Liver (tissue), 9 donors: Measurements from ENCODE around the gene FAM20C. TPM values are rescaled to one million over a fixed set of nuclear protein-coding genes. Genes with fewer than 3 reads are reported as not detected.
A peak's percentile ranks its signal among the peaks of the same experiment; 100 is the strongest.

Experiments used
- DNase-seq: peaks from one replicate; pipeline ENCODE4 v3.0.0-alpha.2; 2017; ENCODE audit warnings: low spot score
- H3K27ac ChIP-seq, 2 donors: one replicate each; pipeline ENCODE4 v1.7.0; 2013; ENCODE audit warnings: inconsistent platforms in 2 of 2, low read length in 2 of 2, control low read depth in 1 of 2, low read depth in 1 of 2, mild to moderate bottlenecking in 1 of 2
- H3K27me3 ChIP-seq, 4 donors: one replicate each; pipeline versions ENCODE4 v1.6.1 to v1.7.0; 2013; ENCODE audit warnings: low read length in 3 of 4, inconsistent platforms in 1 of 4, mild to moderate bottlenecking in 1 of 4, moderate library complexity in 1 of 4; ENCODE audit not compliant: control insufficient read depth in 4 of 4, insufficient read depth in 4 of 4
- H3K36me3 ChIP-seq, 4 donors: one replicate each; pipeline versions ENCODE4 v1.6.1 to v1.7.0; 2013; ENCODE audit warnings: low read length in 3 of 4, mild to moderate bottlenecking in 3 of 4, low read depth in 1 of 4, moderate library complexity in 1 of 4; ENCODE audit not compliant: control insufficient read depth in 4 of 4, insufficient read depth in 3 of 4
- H3K4me1 ChIP-seq, 4 donors: one replicate each; pipeline versions ENCODE4 v1.6.1 to v1.7.0; 2013; ENCODE audit warnings: low read length in 3 of 4, mild to moderate bottlenecking in 3 of 4, moderate library complexity in 1 of 4; ENCODE audit not compliant: control insufficient read depth in 4 of 4, insufficient read depth in 4 of 4
- H3K4me3 ChIP-seq, 3 donors: one replicate each; pipeline versions ENCODE4 v1.6.1 to v1.7.0; 2013; ENCODE audit warnings: low read length in 3 of 3, control low read depth in 1 of 3, low read depth in 1 of 3, mild to moderate bottlenecking in 1 of 3
- H3K9ac ChIP-seq, 2 donors: one replicate each; pipeline ENCODE4 v1.7.0; 2013; ENCODE audit warnings: low read length in 2 of 2, mild to moderate bottlenecking in 2 of 2, moderate library complexity in 2 of 2, control low read depth in 1 of 2, low read depth in 1 of 2
- H3K9me3 ChIP-seq, 4 donors: one replicate each; pipeline versions ENCODE4 v1.6.1 to v1.7.0; 2013; ENCODE audit warnings: low read length in 3 of 4; ENCODE audit not compliant: control insufficient read depth in 4 of 4
- ATF3 ChIP-seq: IDR thresholded peaks from 2 replicates; pipeline ENCODE4 v1.6.1; 2016; ENCODE audit warnings: antibody characterized with exemption
- EGR1 ChIP-seq, 2 donors: IDR thresholded peaks; 2 replicates each; pipeline ENCODE4 v1.6.1; 2016 to 2018; ENCODE audit warnings: antibody characterized with exemption in 2 of 2, low read depth in 2 of 2
- FOXA1 ChIP-seq: IDR thresholded peaks from 2 replicates; pipeline ENCODE4 v1.6.1; 2016; ENCODE audit warnings: antibody characterized with exemption
- FOXA2 ChIP-seq: IDR thresholded peaks from 2 replicates; pipeline ENCODE4 v1.6.1; 2016; ENCODE audit warnings: antibody characterized with exemption
- GABPA ChIP-seq, 2 donors: IDR thresholded peaks in 1 of 2; conservative IDR thresholded peaks in 1 of 2; 2 replicates each; pipeline ENCODE4 v1.6.1; 2016; ENCODE audit warnings: antibody characterized with exemption in 2 of 2, mild to moderate bottlenecking in 1 of 2, moderate library complexity in 1 of 2
- HNF4A ChIP-seq, 2 donors: conservative IDR thresholded peaks; 2 replicates each; pipeline ENCODE4 v1.6.1; 2016; ENCODE audit warnings: antibody characterized with exemption in 2 of 2, mild to moderate bottlenecking in 2 of 2
- HNF4G ChIP-seq: IDR thresholded peaks from 2 replicates; pipeline ENCODE4 v1.6.1; 2016; ENCODE audit warnings: antibody characterized with exemption
- JUND ChIP-seq, 2 donors: IDR thresholded peaks; 2 replicates each; pipeline ENCODE4 v1.6.1; 2016; ENCODE audit warnings: antibody characterized with exemption in 2 of 2
- NR2F2 ChIP-seq: IDR thresholded peaks from 2 replicates; pipeline ENCODE4 v1.6.1; 2016; ENCODE audit warnings: antibody characterized with exemption
- RAD21 ChIP-seq, 2 donors: IDR thresholded peaks; 2 replicates each; pipeline ENCODE4 v1.6.1; 2016; ENCODE audit warnings: antibody characterized with exemption in 2 of 2, mild to moderate bottlenecking in 2 of 2
- REST ChIP-seq: IDR thresholded peaks from 2 replicates; pipeline ENCODE4 v1.6.1; 2016; ENCODE audit warnings: antibody characterized with exemption, mild to moderate bottlenecking
- RXRA ChIP-seq, 2 donors: IDR thresholded peaks; 2 replicates each; pipeline ENCODE4 v1.6.1; 2017 to 2018; ENCODE audit warnings: antibody characterized with exemption in 2 of 2, mild to moderate bottlenecking in 1 of 2
- SP1 ChIP-seq: IDR thresholded peaks from 2 replicates; pipeline ENCODE4 v1.6.1; 2018; ENCODE audit warnings: antibody characterized with exemption, mild to moderate bottlenecking
- TAF1 ChIP-seq: conservative IDR thresholded peaks from 2 replicates; pipeline ENCODE4 v1.6.1; 2016; ENCODE audit warnings: antibody characterized with exemption, mild to moderate bottlenecking
- YY1 ChIP-seq: IDR thresholded peaks from 2 replicates; pipeline ENCODE4 v1.6.1; 2016; ENCODE audit warnings: antibody characterized with exemption, mild to moderate bottlenecking
- WGBS: extraction: QIAGEN DNeasy Blood & Tissue Kit; methylation state at CpG from one replicate; pipeline ENCODE4 v1.1.7; 2013; 5-methylcytosine and 5-hydroxymethylcytosine counted together
- polyA plus RNA-seq, 2 donors: library from polyadenylated mRNA; stranded (reverse) in 1 of 2; unstranded in 1 of 2; fragments of 200-250 nt in 1 of 2; fragments of >200 nt in 1 of 2; fragmentation: Nextera tagmentation in 1 of 2; extraction: Ambion mirVana in 1 of 2; gene quantifications; one replicate each; pipeline versions ENCODE4 v1.2.1 to v1.2.3, GENCODE V29; 2013 to 2015
- total RNA-seq, 2 donors: library from RNA; depleted of rRNA; stranded (reverse); fragments of >200 nt; gene quantifications; one replicate each; pipeline ENCODE4 v1.2.3, GENCODE V29; 2014
- TF ChIP-seq, protein P1 (sequence below): IDR thresholded peaks from 2 replicates; pipeline ENCODE4 v1.6.1; 2016; ENCODE audit warnings: antibody characterized with exemption
- TF ChIP-seq, protein P2 (sequence below): fragments of 150-350 bp; IDR thresholded peaks from 2 replicates; pipeline ENCODE4 v1.5.1; 2017; ENCODE audit warnings: improper control_type of control experiment, low read depth, low read length; ENCODE audit not compliant: missing input control
- TF ChIP-seq, protein P3 (sequence below): IDR thresholded peaks from 2 replicates; pipeline ENCODE4 v1.6.1; 2016; ENCODE audit warnings: antibody characterized with exemption
- donor health status: healthy.
- donor health status: healthy.
- donor health status: healthy.
- donor health status: healthy.
- donor health status: healthy.

Gene FAM20C
- total and polyA plus RNA-seq, 4 donors, result 13.4 to 40.4 (median 31.5) TPM

GRCh38 chr7:237385-237784 lies 45.0 kb downstream of the FAM20C start:
- Histone ChIP-seq H3K36me3 (peaks cover 0 to 2% (median 0%) of the 10 kb centered on the region in 4 donors), H3K9ac (no peak overlapping the region), H3K27ac (no peak overlapping the region), H3K27me3 (no peaks in the 10 kb centered on the region), H3K4me3 (no peak overlapping the region), H3K9me3 (no peaks in the 10 kb centered on the region), H3K4me1 (peaks cover 32 to 55% (median 44%) of the 10 kb centered on the region in 4 donors)
- TF ChIP-seq GABPA (IDR thresholded peaks at IDR 0.05 in 1 of 2, conservative IDR thresholded peaks at IDR 0.05 in 1 of 2), result no peak
- TF ChIP-seq ATF3, result no peak
- no peak for TF ChIP-seq JUND (IDR thresholded peaks at IDR 0.05)
- TF ChIP-seq RAD21 (IDR thresholded peaks at IDR 0.05), result no peak
- TF ChIP-seq REST, result no peak
- TF ChIP-seq TAF1, result no peak
- TF ChIP-seq, protein P1, sequence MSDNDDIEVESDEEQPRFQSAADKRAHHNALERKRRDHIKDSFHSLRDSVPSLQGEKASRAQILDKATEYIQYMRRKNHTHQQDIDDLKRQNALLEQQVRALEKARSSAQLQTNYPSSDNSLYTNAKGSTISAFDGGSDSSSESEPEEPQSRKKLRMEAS, result no peak
- TF ChIP-seq YY1, result no peak
- no peak for TF ChIP-seq FOXA2
- TF ChIP-seq HNF4G, result no peak
- TF ChIP-seq NR2F2, result no peak
- TF ChIP-seq SP1, result no peak
- WGBS, result 91% methylated on average over 7 of the region's 7 CpGs
- DNase-seq, result no peak

DNA sequence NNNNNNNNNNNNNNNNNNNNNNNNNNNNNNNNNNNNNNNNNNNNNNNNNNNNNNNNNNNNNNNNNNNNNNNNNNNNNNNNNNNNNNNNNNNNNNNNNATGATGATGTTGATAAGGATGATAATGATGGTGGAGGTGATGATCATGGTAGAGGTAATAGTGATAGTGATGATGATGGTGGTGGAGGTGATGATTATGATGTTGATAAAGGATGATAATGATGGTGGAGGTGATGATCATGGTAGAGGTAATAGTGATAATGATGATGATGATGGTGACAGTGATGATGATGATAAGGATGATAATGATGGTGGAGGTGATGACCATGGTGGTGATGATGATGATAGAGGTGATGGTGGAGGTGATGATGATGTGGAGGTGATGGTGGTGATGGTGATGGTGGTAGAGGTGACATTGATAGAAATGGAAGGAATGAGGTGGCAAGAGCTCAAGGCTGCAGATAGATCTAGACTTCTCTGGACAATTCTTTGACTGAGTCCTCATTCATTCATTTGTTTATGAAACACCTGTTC lies 47.8 kb downstream of the FAM20C start:
- H3K27me3 ChIP-seq, result no peaks in the 10 kb centered on the region
- DNase-seq, result no peak
- peak overlapping the region; percentile 45 to 55 for H3K27ac ChIP-seq
- peaks cover 0 to 8% (median under 1%) of the 10 kb centered on the region in 4 donors for H3K36me3 ChIP-seq
- no peaks in the 10 kb centered on the region for H3K9me3 ChIP-seq
- TF ChIP-seq HNF4A (conservative IDR thresholded peaks at IDR 0.05) (no peak), YY1 (no peak), HNF4G (no peak), REST (no peak), JUND (IDR thresholded peaks at IDR 0.05) (no peak), NR2F2 (no peak), ATF3 (no peak), FOXA2 (no peak), RXRA (IDR thresholded peaks at IDR 0.05) (no peak), SP1 (no peak), TAF1 (no peak), EGR1 (IDR thresholded peaks at IDR 0.05; ENCODE audit: low read depth in 2 of 2) (no peak), FOXA1 (no peak), RAD21 (IDR thresholded peaks at IDR 0.05) (no peak)
- TF ChIP-seq, protein P2, sequence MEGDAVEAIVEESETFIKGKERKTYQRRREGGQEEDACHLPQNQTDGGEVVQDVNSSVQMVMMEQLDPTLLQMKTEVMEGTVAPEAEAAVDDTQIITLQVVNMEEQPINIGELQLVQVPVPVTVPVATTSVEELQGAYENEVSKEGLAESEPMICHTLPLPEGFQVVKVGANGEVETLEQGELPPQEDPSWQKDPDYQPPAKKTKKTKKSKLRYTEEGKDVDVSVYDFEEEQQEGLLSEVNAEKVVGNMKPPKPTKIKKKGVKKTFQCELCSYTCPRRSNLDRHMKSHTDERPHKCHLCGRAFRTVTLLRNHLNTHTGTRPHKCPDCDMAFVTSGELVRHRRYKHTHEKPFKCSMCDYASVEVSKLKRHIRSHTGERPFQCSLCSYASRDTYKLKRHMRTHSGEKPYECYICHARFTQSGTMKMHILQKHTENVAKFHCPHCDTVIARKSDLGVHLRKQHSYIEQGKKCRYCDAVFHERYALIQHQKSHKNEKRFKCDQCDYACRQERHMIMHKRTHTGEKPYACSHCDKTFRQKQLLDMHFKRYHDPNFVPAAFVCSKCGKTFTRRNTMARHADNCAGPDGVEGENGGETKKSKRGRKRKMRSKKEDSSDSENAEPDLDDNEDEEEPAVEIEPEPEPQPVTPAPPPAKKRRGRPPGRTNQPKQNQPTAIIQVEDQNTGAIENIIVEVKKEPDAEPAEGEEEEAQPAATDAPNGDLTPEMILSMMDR, result no peak
- TF ChIP-seq, protein P1, result no peak
- TF ChIP-seq, protein P3, sequence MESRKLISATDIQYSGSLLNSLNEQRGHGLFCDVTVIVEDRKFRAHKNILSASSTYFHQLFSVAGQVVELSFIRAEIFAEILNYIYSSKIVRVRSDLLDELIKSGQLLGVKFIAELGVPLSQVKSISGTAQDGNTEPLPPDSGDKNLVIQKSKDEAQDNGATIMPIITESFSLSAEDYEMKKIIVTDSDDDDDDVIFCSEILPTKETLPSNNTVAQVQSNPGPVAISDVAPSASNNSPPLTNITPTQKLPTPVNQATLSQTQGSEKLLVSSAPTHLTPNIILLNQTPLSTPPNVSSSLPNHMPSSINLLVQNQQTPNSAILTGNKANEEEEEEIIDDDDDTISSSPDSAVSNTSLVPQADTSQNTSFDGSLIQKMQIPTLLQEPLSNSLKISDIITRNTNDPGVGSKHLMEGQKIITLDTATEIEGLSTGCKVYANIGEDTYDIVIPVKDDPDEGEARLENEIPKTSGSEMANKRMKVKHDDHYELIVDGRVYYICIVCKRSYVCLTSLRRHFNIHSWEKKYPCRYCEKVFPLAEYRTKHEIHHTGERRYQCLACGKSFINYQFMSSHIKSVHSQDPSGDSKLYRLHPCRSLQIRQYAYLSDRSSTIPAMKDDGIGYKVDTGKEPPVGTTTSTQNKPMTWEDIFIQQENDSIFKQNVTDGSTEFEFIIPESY, result no peak
- H3K9ac ChIP-seq, result no peak overlapping the region
- no peak overlapping the region for H3K4me3 ChIP-seq
- H3K4me1 ChIP-seq, result peaks cover 12 to 37% (median 26%) of the 10 kb centered on the region in 4 donors
